ENCODE measurements around the gene TADA3. TPM values are rescaled to one million over a fixed set of nuclear protein-coding genes. Genes with fewer than 3 reads are reported as not detected.

Gene TADA3
- total and polyA plus RNA-seq, 4 donors = 41.6 to 62.3 (median 53.2) TPM

DNA sequence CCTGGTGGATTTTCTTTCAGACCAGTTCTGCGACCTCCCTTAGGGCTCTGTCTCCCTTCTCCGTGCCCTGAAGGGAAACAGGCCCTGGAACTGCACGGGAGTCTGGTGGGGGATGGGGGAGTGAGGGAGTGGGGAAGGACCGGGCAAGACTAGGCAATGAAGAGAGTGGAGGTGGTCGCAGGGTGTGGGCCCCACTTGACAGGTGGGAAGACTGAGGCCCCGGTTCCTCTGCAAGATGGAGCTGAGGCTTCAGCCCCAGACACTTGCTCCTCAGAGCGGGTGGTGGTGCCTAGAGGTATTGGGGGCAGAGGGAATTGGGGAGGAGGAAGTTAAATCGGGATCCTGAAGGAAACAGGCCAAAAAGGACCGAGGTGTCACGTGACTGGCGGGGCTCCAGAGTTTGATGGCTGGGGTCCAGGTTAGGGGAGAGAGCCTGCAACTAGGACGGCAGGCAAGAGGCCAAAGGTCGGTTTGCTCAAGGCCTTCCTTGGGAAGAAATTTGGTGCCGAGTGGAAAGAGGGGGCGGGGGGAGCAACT, 21.9 kb downstream of the TADA3 start:
- TF ChIP-seq, protein P1, sequence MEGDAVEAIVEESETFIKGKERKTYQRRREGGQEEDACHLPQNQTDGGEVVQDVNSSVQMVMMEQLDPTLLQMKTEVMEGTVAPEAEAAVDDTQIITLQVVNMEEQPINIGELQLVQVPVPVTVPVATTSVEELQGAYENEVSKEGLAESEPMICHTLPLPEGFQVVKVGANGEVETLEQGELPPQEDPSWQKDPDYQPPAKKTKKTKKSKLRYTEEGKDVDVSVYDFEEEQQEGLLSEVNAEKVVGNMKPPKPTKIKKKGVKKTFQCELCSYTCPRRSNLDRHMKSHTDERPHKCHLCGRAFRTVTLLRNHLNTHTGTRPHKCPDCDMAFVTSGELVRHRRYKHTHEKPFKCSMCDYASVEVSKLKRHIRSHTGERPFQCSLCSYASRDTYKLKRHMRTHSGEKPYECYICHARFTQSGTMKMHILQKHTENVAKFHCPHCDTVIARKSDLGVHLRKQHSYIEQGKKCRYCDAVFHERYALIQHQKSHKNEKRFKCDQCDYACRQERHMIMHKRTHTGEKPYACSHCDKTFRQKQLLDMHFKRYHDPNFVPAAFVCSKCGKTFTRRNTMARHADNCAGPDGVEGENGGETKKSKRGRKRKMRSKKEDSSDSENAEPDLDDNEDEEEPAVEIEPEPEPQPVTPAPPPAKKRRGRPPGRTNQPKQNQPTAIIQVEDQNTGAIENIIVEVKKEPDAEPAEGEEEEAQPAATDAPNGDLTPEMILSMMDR (IDR thresholded peaks at IDR 0.05; ENCODE audit: control extremely low read depth, extremely low read depth) = no peak
- H3K4me1 ChIP-seq (ENCODE audit: control insufficient read depth in 5 of 5, insufficient read depth in 5 of 5, low read length in 5 of 5) = peaks cover 0 to 31% (median 5%) of the 10 kb centered on the region in 5 donors
- no peaks in the 10 kb centered on the region for H3K9me3 ChIP-seq (ENCODE audit: control insufficient read depth in 4 of 4, insufficient read depth in 3 of 4, low read length in 3 of 4)

DNA sequence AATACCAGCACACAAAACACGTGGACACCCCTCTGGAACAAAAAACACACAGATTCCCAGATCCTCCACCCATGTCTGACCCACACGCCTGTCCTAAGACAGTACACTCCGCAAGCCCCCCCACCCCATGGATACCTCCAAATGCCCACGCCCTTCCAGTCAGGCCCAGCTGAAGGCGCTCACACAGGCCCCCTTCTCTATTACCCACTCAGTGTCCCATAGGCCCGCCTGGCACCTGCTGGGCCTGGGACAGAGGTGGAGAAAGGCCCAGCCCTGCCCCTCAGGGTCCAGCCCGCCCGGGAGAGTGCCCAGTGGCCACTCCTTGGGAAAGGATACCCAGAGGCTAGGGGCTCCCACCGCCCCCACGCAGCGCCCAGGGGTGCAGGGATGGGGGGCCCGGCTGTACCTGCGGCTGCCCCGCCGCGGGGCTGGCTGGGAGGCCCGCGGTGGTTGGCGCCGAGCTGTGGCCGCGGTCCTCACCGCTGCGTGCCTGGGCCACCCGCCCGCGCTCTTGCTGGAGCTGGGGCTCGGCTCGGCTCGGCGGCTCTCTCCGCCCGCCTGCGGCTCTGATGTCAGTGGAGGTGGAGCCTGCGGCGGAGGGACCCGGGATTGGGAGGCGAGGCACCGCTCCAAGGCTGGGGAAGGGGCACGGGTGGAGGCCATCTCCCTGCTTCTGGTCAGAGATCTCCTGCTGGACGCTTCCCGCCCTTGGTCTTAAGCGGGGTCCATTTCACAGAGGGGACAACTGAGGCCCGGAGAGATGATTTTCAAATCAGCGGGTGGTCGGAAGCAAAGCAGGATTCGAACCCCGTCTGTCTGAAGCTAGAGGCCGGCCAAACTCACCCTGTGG, 22.6 kb downstream of the TADA3 start, which contains the start of gene CAMK1:
CAMK1 (minus strand) TSS at position 522 of the 850 bp plus-strand sequence. CDS start 2,198 bp downstream, outside the sequence.
- TF ChIP-seq, protein P1 (IDR thresholded peaks at IDR 0.05; ENCODE audit: control extremely low read depth, extremely low read depth) = no peak
- peaks cover 0 to 31% (median 5%) of the 10 kb centered on the region in 5 donors for H3K4me1 ChIP-seq (ENCODE audit: control insufficient read depth in 5 of 5, insufficient read depth in 5 of 5, low read length in 5 of 5)
- WGBS, 2 donors = 6 to 13% methylated on average over 43 to 49 of the region's 49 CpGs

More for the DNA sequence above, 21.9 kb downstream of the TADA3 start:
- no peaks in the 10 kb centered on the region for H3K27me3 ChIP-seq (ENCODE audit: control insufficient read depth in 3 of 3, insufficient read depth in 3 of 3, low read length in 2 of 3)
- peak; percentile 23 for ATAC-seq (ENCODE audit: insufficient read depth, low FRiP score)
- H3K9ac ChIP-seq (ENCODE audit: insufficient read depth in 1 of 2, low read length in 2 of 2) = peak overlapping the region in 1 of 2 donors; percentile 54
- H3K36me3 ChIP-seq (ENCODE audit: control insufficient read depth in 4 of 4, insufficient read depth in 4 of 4, low read length in 4 of 4) = peaks cover 0 to 6% (median 5%) of the 10 kb centered on the region in 4 donors
- DNase-seq = peak; percentile 92 to 96 (median 96)
- 16 to 23% methylated on average over 15 of the region's 15 CpGs for WGBS, 2 donors
- H3K27ac ChIP-seq (ENCODE audit: low read depth in 1 of 2, low read length in 1 of 2) = peak overlapping the region; percentile 57 to 87
- H3K4me3 ChIP-seq = peak overlapping the region; percentile 55

DNA sequence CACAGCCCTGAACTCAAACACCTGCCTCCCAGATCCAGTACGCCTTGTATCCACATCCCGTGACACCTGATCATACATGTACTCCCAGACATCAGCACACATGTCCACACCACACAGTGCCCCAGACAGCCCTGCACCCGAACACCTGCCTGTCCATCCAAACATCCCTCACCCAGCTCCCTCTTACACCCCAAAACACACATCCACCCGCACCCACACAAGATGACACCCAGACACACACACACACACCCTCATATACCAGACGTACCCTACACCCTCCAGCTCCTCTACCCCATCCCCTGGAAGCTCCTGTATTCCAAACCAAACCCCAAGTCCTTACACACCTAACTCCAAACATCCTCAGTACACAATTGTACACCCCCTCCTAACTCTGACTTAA, 23.3 kb downstream of the TADA3 start:
- 74 to 85% methylated on average over 5 of the region's 5 CpGs for WGBS, 2 donors
- Histone ChIP-seq H3K27ac (ENCODE audit: low read depth in 1 of 2, low read length in 1 of 2) (peak overlapping the region in 1 of 2 donors; percentile 87), H3K27me3 (ENCODE audit: control insufficient read depth in 3 of 3, insufficient read depth in 3 of 3, low read length in 2 of 3) (no peaks in the 10 kb centered on the region), H3K9ac (ENCODE audit: insufficient read depth in 1 of 2, low read length in 2 of 2) (peak overlapping the region in 1 of 2 donors; percentile 54), H3K36me3 (ENCODE audit: control insufficient read depth in 4 of 4, insufficient read depth in 4 of 4, low read length in 4 of 4) (peaks cover 0 to 7% (median 6%) of the 10 kb centered on the region in 4 donors), H3K4me3 (peak overlapping the region; percentile 66), H3K4me1 (ENCODE audit: control insufficient read depth in 5 of 5, insufficient read depth in 5 of 5, low read length in 5 of 5) (peaks cover 0 to 31% (median 5%) of the 10 kb centered on the region in 5 donors), H3K9me3 (ENCODE audit: control insufficient read depth in 4 of 4, insufficient read depth in 3 of 4, low read length in 3 of 4) (no peaks in the 10 kb centered on the region)
- DNase-seq (no peak), ATAC-seq (ENCODE audit: insufficient read depth, low FRiP score) (no peak)
- TF ChIP-seq, protein P1 (IDR thresholded peaks at IDR 0.05; ENCODE audit: control extremely low read depth, extremely low read depth) = no peak

More for the DNA sequence above, 22.6 kb downstream of the TADA3 start, which contains the start of gene CAMK1:
- peak within 1 kb of the TSS; percentile 57 to 87 for H3K27ac ChIP-seq (ENCODE audit: low read depth in 1 of 2, low read length in 1 of 2)
- ATAC-seq (ENCODE audit: insufficient read depth, low FRiP score) = peak; percentile 94
- H3K9me3 ChIP-seq (ENCODE audit: control insufficient read depth in 4 of 4, insufficient read depth in 3 of 4, low read length in 3 of 4) = no peaks in the 10 kb centered on the region
- DNase-seq = peak; percentile 85 to 89 (median 88)
- H3K9ac ChIP-seq (ENCODE audit: insufficient read depth in 1 of 2, low read length in 2 of 2) = peak within 1 kb of the TSS; percentile 46 to 54
- no peaks in the 10 kb centered on the region for H3K27me3 ChIP-seq (ENCODE audit: control insufficient read depth in 3 of 3, insufficient read depth in 3 of 3, low read length in 2 of 3)
- peak within 1 kb of the TSS; percentile 66 for H3K4me3 ChIP-seq
- H3K36me3 ChIP-seq (ENCODE audit: control insufficient read depth in 4 of 4, insufficient read depth in 4 of 4, low read length in 4 of 4) = peaks cover 0 to 7% (median 6%) of the 10 kb centered on the region in 4 donors
